Ovary (tissue), 3 donors: Measurements from ENCODE around the gene SH3RF3.

Experiments used
- CTCF ChIP-seq, 3 donors: fragments of 450-650 bp in 2 of 3; fragments of 200-600 bp in 1 of 3; IDR thresholded peaks; one replicate each; pipeline versions ENCODE4 v1.5.1 to v1.8.0; 2016 to 2022; ENCODE audit warnings: antibody characterized with exemption in 3 of 3, mild to moderate bottlenecking in 1 of 3
- EP300 ChIP-seq: sonication (generic); formaldehyde crosslinking; IDR thresholded peaks from one replicate; pipeline ENCODE4 v1.6.1; 2017; ENCODE audit warnings: antibody characterized with exemption
- donor health status: DM: no; HTN: no; CAD: no.

- TF ChIP-seq CTCF (IDR thresholded peaks at IDR 0.05) (no peak), EP300 (no peak)
Observed at GRCh38 chr2:109463236-109463635, 334.2 kb downstream of the SH3RF3 start.
